ENCODE data around the gene SEMA3A.

DNA sequence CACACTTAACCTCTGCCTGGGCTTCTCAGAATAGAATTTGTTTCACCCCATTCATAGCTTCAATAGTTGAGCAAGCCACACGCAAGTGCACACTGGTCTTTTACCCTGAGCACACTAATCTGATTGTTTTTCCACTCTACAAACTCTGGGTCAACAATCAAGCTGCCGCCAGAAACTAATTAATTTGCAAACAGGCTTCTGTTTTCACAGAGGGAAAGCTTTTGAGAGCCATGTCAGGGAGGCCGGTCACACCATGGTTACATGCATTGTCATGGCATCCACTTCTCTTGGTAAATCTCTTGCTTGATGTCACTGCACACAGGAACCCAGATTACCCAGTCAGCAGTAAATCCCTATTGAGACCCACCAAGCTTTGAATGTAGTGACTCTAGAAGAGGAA, 154.2 kb downstream of the SEMA3A start:
- TF ChIP-seq POLR2A (IDR thresholded peaks at IDR 0.05; ENCODE audit: low read depth) (no peak), POLR2AphosphoS5 (IDR thresholded peaks at IDR 0.05) (no peak), EP300 (IDR thresholded peaks at IDR 0.05) (no peak)
- TF ChIP-seq, protein P1, sequence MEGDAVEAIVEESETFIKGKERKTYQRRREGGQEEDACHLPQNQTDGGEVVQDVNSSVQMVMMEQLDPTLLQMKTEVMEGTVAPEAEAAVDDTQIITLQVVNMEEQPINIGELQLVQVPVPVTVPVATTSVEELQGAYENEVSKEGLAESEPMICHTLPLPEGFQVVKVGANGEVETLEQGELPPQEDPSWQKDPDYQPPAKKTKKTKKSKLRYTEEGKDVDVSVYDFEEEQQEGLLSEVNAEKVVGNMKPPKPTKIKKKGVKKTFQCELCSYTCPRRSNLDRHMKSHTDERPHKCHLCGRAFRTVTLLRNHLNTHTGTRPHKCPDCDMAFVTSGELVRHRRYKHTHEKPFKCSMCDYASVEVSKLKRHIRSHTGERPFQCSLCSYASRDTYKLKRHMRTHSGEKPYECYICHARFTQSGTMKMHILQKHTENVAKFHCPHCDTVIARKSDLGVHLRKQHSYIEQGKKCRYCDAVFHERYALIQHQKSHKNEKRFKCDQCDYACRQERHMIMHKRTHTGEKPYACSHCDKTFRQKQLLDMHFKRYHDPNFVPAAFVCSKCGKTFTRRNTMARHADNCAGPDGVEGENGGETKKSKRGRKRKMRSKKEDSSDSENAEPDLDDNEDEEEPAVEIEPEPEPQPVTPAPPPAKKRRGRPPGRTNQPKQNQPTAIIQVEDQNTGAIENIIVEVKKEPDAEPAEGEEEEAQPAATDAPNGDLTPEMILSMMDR (IDR thresholded peaks at IDR 0.05) = no peak
